Thoracic aorta (tissue), 2 donors: ENCODE data around the gene CFAP57. TPM values are rescaled to one million over a fixed set of nuclear protein-coding genes. Genes with fewer than 3 reads are reported as not detected.

Experiments
- ATAC-seq: fragments of 150-250 bp; one replicate; pipeline ENCODE4 v1.8.0; 2017; ENCODE audit warnings: low read depth; ENCODE audit not compliant: insufficient number of reproducible peaks, low FRiP score
- DNase-seq: peaks from one replicate; pipeline ENCODE4 v3.0.0-alpha.2; 2020; ENCODE audit warnings: low spot score
- H3K27ac ChIP-seq, 2 donors: fragments of 200-600 bp; sonication (generic); 1 replicate in 1 of 2; 2 replicates in 1 of 2; pipeline ENCODE4 v1.5.1; 2016; ENCODE audit warnings: mild to moderate bottlenecking in 2 of 2, moderate library complexity in 2 of 2
- H3K27me3 ChIP-seq: fragments of 200-600 bp; sonication (generic); replicated peaks from 2 replicates; pipeline ENCODE4 v1.6.0; 2016; ENCODE audit warnings: mild to moderate bottlenecking; ENCODE audit not compliant: insufficient read depth
- H3K36me3 ChIP-seq: fragments of 200-600 bp; sonication (generic); one replicate; pipeline ENCODE4 v1.5.1; 2016
- H3K4me1 ChIP-seq, 2 donors: fragments of 200-600 bp; sonication (generic); 1 replicate in 1 of 2; 2 replicates in 1 of 2; pipeline versions ENCODE4 v1.5.1 to v1.6.0; 2016; ENCODE audit warnings: low read depth in 2 of 2, mild to moderate bottlenecking in 1 of 2; ENCODE audit not compliant: control insufficient read depth in 1 of 2
- H3K4me3 ChIP-seq: fragments of 200-600 bp; sonication (generic); 2 replicates; pipeline ENCODE4 v1.5.1; 2016; ENCODE audit warnings: mild to moderate bottlenecking
- H3K9me3 ChIP-seq: fragments of 200-600 bp; sonication (generic); 2 replicates; pipeline ENCODE4 v1.5.1; 2016
- CTCF ChIP-seq: fragments of 200-600 bp; sonication (generic); IDR thresholded peaks from one replicate; pipeline ENCODE4 v1.5.1; 2019; ENCODE audit warnings: antibody characterized with exemption
- total RNA-seq, 2 donors: library from RNA; depleted of rRNA; stranded (reverse); fragments of >200 nt; gene quantifications; one replicate each; pipeline versions ENCODE4 v1.1.0 to v1.2.3, GENCODE V29; 2016

CFAP57 gene
- total RNA-seq, 2 donors from 2014 or later = 0.27 to 0.42 TPM

DNA sequence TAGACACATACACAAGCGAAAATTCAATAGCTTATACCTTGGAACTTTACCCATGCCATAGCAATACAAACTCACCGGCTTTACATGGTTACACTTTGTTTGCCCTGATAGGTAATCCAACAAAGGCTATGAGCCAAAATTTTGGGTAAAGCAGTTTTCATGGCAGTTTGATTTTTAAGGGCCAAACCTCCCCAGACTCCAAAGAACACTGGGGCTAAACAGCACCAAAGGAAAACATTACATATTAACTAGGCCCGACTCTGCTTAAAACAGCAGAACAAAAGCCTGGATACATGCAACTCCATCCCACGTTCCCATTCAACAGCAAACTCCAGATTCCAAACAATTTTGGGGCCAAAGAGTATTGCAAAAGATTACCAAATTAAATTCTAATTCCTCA lies 93.3 kb downstream of the CFAP57 start:
- DNase-seq (no peak), ATAC-seq (no peak)
- Histone ChIP-seq H3K27me3 (no peaks in the 10 kb centered on the region), H3K4me3 (no peak overlapping the region), H3K9me3 (no peaks in the 10 kb centered on the region), H3K4me1 (no peaks in the 10 kb centered on the region), H3K36me3 (no peaks in the 10 kb centered on the region), H3K27ac (no peak overlapping the region)
- TF ChIP-seq CTCF = no peak

DNA sequence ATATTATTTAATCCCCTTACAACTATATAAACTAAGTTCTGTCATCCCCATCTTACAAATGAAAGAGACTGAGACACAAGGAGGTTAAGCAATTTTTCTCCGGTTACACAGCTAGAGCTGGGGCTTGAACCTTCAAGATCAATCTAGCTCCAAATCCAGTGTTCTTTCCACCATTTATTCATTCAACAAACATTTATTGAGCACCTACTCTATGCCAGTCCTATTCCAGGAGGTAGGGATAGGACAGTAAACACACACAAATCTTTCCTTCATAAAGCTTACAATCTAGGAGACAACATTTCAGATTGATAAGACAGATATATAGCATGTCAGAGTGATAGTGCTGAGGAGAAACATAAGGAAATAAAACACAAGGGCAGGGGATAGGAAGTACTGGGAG lies 94.8 kb downstream of the CFAP57 start:
- Histone ChIP-seq H3K4me3 (no peak overlapping the region), H3K27me3 (no peaks in the 10 kb centered on the region), H3K4me1 (no peaks in the 10 kb centered on the region), H3K27ac (no peak overlapping the region), H3K9me3 (no peaks in the 10 kb centered on the region), H3K36me3 (no peaks in the 10 kb centered on the region)
- no peak for TF ChIP-seq CTCF
- ATAC-seq (no peak), DNase-seq (no peak)

GRCh38 chr1:43267291-43267805 lies 95.2 kb downstream of the CFAP57 start:
- no peak for TF ChIP-seq CTCF
- no peak for DNase-seq
- no peaks in the 10 kb centered on the region for H3K36me3 ChIP-seq
- no peaks in the 10 kb centered on the region for H3K4me1 ChIP-seq
- no peaks in the 10 kb centered on the region for H3K9me3 ChIP-seq
- no peak overlapping the region for H3K4me3 ChIP-seq
- no peaks in the 10 kb centered on the region for H3K27me3 ChIP-seq
- H3K27ac ChIP-seq = no peak overlapping the region
- no peak for ATAC-seq

- Histone ChIP-seq H3K27me3 (no peaks in the 10 kb centered on the region), H3K9me3 (no peaks in the 10 kb centered on the region), H3K27ac (no peak overlapping the region), H3K4me3 (no peak overlapping the region), H3K4me1 (no peaks in the 10 kb centered on the region), H3K36me3 (no peaks in the 10 kb centered on the region)
- DNase-seq (no peak), ATAC-seq (no peak)
- TF ChIP-seq CTCF = no peak
These were observed 95.8 kb downstream of the CFAP57 start for GRCh38 chr1:43267818-43268425.

DNA sequence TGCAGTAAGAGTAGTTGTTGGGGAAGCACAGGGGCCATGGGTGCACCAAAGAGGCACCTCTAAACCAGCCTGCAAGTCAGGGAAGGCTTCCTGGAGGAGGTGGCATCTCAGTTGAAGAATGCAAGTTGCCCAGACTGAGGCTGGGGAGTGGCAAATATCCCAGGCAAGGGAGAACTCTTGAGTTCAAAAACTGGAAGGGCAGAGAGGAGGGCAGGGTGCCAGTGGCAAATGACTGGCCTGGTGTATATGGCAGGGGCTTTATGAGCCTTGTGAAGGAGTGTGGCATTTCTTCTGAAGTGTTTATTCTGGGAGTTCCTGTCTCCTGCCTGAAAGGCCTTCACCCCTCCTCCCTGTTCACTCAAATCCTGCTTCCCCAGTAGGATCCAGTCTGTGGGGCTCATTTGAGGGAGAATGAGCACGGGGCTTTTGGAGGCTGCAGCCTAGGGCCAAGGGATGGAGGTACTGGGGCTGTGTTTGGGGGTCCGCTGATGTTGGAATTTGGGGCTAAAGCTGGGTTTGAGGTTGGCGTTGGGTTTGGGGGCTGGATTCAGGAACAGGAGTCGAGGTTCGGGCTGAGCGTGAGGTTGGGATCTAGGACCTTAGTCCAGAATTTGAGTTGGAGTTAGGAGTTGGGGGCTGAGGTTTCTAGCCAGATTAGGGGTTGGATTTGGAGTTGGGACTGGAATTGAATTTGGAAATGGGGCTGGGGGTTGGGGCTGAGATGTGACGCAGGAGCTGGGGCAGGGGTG lies 97.7 kb downstream of the CFAP57 start, which contains the start of gene TMEM125:
Gene TMEM125 (plus strand): TSS at position 357 of the 749 bp plus-strand sequence. CDS start 2,740 bp downstream, outside the sequence.
- H3K9me3 ChIP-seq = no peaks in the 10 kb centered on the region
- H3K4me3 ChIP-seq = no peak within 1 kb of the TSS
- no peaks in the 10 kb centered on the region for H3K27me3 ChIP-seq
- no peak for DNase-seq
- no peaks in the 10 kb centered on the region for H3K36me3 ChIP-seq
- no peak for TF ChIP-seq CTCF
- H3K27ac ChIP-seq = no peak within 1 kb of the TSS
- no peak for ATAC-seq
- H3K4me1 ChIP-seq = no peaks in the 10 kb centered on the region
